SK-N-SH treated with all-trans-retinoic acid at 6 μM for 48 hours (cell line): ENCODE measurements around the gene SOCS3.

ENCODE experiments used
- ARNTL ChIP-seq: fragments of 450-650 bp; formaldehyde crosslinking; IDR thresholded peaks from 2 replicates; pipeline ENCODE4 v1.5.0; 2020; ENCODE audit warnings: low read depth, mild to moderate bottlenecking, moderate library complexity, borderline replicate concordance
- PPARA ChIP-seq: fragments of 250-450 bp; sonication (Bioruptor Pico); IDR thresholded peaks from 2 replicates; pipeline ENCODE4 v1.5.0; 2020; ENCODE audit warnings: mild to moderate bottlenecking, borderline replicate concordance
- ZFP30 ChIP-seq: fragments of 450-650 bp; formaldehyde crosslinking; IDR thresholded peaks from 2 replicates; pipeline ENCODE4 v1.5.0; 2022; ENCODE audit warnings: mild to moderate bottlenecking, moderate library complexity
- ZNF565 ChIP-seq: fragments of 450-650 bp; formaldehyde crosslinking; conservative IDR thresholded peaks from 2 replicates; pipeline ENCODE4 v1.5.0; 2020; ENCODE audit warnings: low read depth, mild to moderate bottlenecking, moderate library complexity
- ZNF70 ChIP-seq: fragments of 450-650 bp; formaldehyde crosslinking; IDR thresholded peaks from 2 replicates; pipeline ENCODE4 v1.5.0; 2020; ENCODE audit warnings: mild to moderate bottlenecking, moderate library complexity
- ZNF8 ChIP-seq: fragments of 450-650 bp; formaldehyde crosslinking; IDR thresholded peaks from 2 replicates; pipeline ENCODE4 v1.5.0; 2020; ENCODE audit warnings: mild to moderate bottlenecking, moderate library complexity
- TF ChIP-seq, protein P1 (sequence below): fragments of 250-450 bp; sonication (Bioruptor Pico); IDR thresholded peaks from 2 replicates; pipeline ENCODE4 v1.5.0; 2020; ENCODE audit warnings: mild to moderate bottlenecking, moderate library complexity
- TF ChIP-seq, protein P2 (sequence below): fragments of 250-450 bp; sonication (Bioruptor Pico); IDR thresholded peaks from 2 replicates; pipeline ENCODE4 v1.8.0; 2020; ENCODE audit warnings: mild to moderate bottlenecking, moderate library complexity, borderline replicate concordance
- TF ChIP-seq, protein P3 (sequence below): fragments of 250-450 bp; sonication (Bioruptor Pico); IDR thresholded peaks from 2 replicates; pipeline ENCODE4 v1.5.1; 2020; ENCODE audit warnings: low read depth, mild to moderate bottlenecking, moderate library complexity

- TF ChIP-seq, protein P1, sequence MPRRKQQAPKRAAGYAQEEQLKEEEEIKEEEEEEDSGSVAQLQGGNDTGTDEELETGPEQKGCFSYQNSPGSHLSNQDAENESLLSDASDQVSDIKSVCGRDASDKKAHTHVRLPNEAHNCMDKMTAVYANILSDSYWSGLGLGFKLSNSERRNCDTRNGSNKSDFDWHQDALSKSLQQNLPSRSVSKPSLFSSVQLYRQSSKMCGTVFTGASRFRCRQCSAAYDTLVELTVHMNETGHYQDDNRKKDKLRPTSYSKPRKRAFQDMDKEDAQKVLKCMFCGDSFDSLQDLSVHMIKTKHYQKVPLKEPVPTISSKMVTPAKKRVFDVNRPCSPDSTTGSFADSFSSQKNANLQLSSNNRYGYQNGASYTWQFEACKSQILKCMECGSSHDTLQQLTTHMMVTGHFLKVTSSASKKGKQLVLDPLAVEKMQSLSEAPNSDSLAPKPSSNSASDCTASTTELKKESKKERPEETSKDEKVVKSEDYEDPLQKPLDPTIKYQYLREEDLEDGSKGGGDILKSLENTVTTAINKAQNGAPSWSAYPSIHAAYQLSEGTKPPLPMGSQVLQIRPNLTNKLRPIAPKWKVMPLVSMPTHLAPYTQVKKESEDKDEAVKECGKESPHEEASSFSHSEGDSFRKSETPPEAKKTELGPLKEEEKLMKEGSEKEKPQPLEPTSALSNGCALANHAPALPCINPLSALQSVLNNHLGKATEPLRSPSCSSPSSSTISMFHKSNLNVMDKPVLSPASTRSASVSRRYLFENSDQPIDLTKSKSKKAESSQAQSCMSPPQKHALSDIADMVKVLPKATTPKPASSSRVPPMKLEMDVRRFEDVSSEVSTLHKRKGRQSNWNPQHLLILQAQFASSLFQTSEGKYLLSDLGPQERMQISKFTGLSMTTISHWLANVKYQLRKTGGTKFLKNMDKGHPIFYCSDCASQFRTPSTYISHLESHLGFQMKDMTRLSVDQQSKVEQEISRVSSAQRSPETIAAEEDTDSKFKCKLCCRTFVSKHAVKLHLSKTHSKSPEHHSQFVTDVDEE (CRISPR knock-in tag) = no peak
- TF ChIP-seq, protein P2, sequence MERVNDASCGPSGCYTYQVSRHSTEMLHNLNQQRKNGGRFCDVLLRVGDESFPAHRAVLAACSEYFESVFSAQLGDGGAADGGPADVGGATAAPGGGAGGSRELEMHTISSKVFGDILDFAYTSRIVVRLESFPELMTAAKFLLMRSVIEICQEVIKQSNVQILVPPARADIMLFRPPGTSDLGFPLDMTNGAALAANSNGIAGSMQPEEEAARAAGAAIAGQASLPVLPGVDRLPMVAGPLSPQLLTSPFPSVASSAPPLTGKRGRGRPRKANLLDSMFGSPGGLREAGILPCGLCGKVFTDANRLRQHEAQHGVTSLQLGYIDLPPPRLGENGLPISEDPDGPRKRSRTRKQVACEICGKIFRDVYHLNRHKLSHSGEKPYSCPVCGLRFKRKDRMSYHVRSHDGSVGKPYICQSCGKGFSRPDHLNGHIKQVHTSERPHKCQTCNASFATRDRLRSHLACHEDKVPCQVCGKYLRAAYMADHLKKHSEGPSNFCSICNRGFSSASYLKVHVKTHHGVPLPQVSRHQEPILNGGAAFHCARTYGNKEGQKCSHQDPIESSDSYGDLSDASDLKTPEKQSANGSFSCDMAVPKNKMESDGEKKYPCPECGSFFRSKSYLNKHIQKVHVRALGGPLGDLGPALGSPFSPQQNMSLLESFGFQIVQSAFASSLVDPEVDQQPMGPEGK (CRISPR knock-in tag) = no peak
- TF ChIP-seq PPARA (CRISPR knock-in tag) (no peak), ZFP30 (CRISPR knock-in tag) (no peak), ZNF70 (CRISPR knock-in tag) (no peak), ZNF565 (no peak), ZNF8 (CRISPR knock-in tag) (no peak), ARNTL (CRISPR knock-in tag) (no peak)
- TF ChIP-seq, protein P3, sequence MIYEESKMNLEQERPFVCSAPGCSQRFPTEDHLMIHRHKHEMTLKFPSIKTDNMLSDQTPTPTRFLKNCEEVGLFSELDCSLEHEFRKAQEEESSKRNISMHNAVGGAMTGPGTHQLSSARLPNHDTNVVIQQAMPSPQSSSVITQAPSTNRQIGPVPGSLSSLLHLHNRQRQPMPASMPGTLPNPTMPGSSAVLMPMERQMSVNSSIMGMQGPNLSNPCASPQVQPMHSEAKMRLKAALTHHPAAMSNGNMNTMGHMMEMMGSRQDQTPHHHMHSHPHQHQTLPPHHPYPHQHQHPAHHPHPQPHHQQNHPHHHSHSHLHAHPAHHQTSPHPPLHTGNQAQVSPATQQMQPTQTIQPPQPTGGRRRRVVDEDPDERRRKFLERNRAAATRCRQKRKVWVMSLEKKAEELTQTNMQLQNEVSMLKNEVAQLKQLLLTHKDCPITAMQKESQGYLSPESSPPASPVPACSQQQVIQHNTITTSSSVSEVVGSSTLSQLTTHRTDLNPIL = no peak
Measured at GRCh38 chr17:78347453-78347852, 12.4 kb downstream of the SOCS3 start.
